CD4-positive, alpha-beta T cell (primary cell): Measurements from ENCODE around the gene NUP188. TPM values are rescaled to one million over a fixed set of nuclear protein-coding genes. Genes with fewer than 3 reads are reported as not detected.
"Not testable (repeated sequence)": the region's sequence is repeated elsewhere in the genome, so short reads cannot be mapped to it uniquely, and the experiment has no call there.

Experiments
- ATAC-seq: fragments of 200-7000 bp; cut with Tn5 transposase; one replicate; pipeline ENCODE4 v1.10.0; 2022; ENCODE audit warnings: mild to moderate bottlenecking; ENCODE audit not compliant: poor library complexity
- CTCF ChIA-PET: fragments of 350-600 bp; sonication (Branson Sonifier 250); formaldehyde crosslinking; loops from one replicate; lab custom pipeline; 2021; ENCODE audit warnings: antibody characterized with exemption, inconsistent platforms; lab: Charles Lee
- POLR2A ChIA-PET: fragments of 350-600 bp; sonication (Branson Sonifier 250); formaldehyde crosslinking; loops from one replicate; lab custom pipeline; 2021; ENCODE audit warnings: antibody characterized with exemption, inconsistent platforms; lab: Charles Lee
- DNase-seq, 14 experiments: peaks; one replicate each; pipeline ENCODE4 v3.0.0-alpha.2; 2013 to 2020; ENCODE audit warnings: mixed read lengths in 2 of 14
- H3K27ac ChIP-seq, 2 donors: one replicate each; pipeline versions ENCODE4 v1.5.1 to v1.7.0; 2013; ENCODE audit warnings: low read length in 2 of 2, low read depth in 1 of 2, mild to moderate bottlenecking in 1 of 2
- H3K27me3 ChIP-seq, 2 experiments: 1 replicate in 1 of 2; 2 replicates in 1 of 2; pipeline versions ENCODE4 v1.6.1 to v1.7.0; 2013; ENCODE audit warnings: low read length in 2 of 2, control low read depth in 1 of 2, mild to moderate bottlenecking in 1 of 2, moderate library complexity in 1 of 2; ENCODE audit not compliant: insufficient read depth in 2 of 2, control insufficient read depth in 1 of 2
- H3K36me3 ChIP-seq: one replicate; pipeline ENCODE4 v1.6.1; 2013; ENCODE audit warnings: low read length, control low read depth; ENCODE audit not compliant: insufficient read depth
- H3K4me1 ChIP-seq: one replicate; pipeline ENCODE4 v1.6.1; 2013; ENCODE audit warnings: low read length, control low read depth; ENCODE audit not compliant: insufficient read depth
- H3K4me3 ChIP-seq: one replicate; pipeline ENCODE4 v1.5.1; 2013; ENCODE audit warnings: mild to moderate bottlenecking, low read length, moderate library complexity
- H3K9me3 ChIP-seq, 2 experiments: 1 replicate in 1 of 2; 2 replicates in 1 of 2; pipeline versions ENCODE4 v1.6.1 to v1.7.0; 2013; ENCODE audit warnings: low read length in 2 of 2, mild to moderate bottlenecking in 2 of 2, control low read depth in 1 of 2, moderate library complexity in 1 of 2; ENCODE audit not compliant: control insufficient read depth in 1 of 2, insufficient read depth in 1 of 2
- H3K27ac Mint-ChIP-seq: one replicate; pipeline ENCODE4 v1.8.0; 2020; ENCODE audit warnings: mixed read lengths
- H3K27me3 Mint-ChIP-seq: one replicate; pipeline ENCODE4 v1.8.0; 2021; ENCODE audit warnings: mixed read lengths
- H3K36me3 Mint-ChIP-seq: one replicate; pipeline ENCODE4 v1.8.0; 2021; ENCODE audit warnings: low read depth, mixed read lengths
- H3K4me1 Mint-ChIP-seq: one replicate; pipeline ENCODE4 v1.8.0; 2021; ENCODE audit warnings: low read depth, mixed read lengths
- H3K4me3 Mint-ChIP-seq: one replicate; pipeline ENCODE4 v1.8.0; 2020; ENCODE audit warnings: mild to moderate bottlenecking, mixed read lengths
- H3K9me3 Mint-ChIP-seq: one replicate; pipeline ENCODE4 v1.8.0; 2020; ENCODE audit warnings: mixed read lengths
- CTCF ChIP-seq: fragments of 200-600 bp; IDR thresholded peaks from one replicate; pipeline ENCODE4 v1.8.0; 2022; ENCODE audit warnings: antibody characterized with exemption, mild to moderate bottlenecking
- intact Hi-C, 2 experiments: fragments of 100-400 bp; cut with DNase I in 1 of 2; cut with micrococcal nuclease in 1 of 2; formaldehyde crosslinking; loops; one replicate each; pipeline versions ENCODE4 v1.15.1 to v1.9.0; 2023 to 2025; cut with DNase I, micrococcal nuclease
- total RNA-seq, 174 experiments: library from RNA in 2 of 174; stranded (reverse) in 2 of 174; gene quantifications; one replicate each; pipeline ENCODE4 v1.2.3 and lab custom pipeline; 2021 to 2026

Gene NUP188
- total RNA-seq, 2 experiments from 2014 or later = 43.0 to 43.9 TPM

DNA sequence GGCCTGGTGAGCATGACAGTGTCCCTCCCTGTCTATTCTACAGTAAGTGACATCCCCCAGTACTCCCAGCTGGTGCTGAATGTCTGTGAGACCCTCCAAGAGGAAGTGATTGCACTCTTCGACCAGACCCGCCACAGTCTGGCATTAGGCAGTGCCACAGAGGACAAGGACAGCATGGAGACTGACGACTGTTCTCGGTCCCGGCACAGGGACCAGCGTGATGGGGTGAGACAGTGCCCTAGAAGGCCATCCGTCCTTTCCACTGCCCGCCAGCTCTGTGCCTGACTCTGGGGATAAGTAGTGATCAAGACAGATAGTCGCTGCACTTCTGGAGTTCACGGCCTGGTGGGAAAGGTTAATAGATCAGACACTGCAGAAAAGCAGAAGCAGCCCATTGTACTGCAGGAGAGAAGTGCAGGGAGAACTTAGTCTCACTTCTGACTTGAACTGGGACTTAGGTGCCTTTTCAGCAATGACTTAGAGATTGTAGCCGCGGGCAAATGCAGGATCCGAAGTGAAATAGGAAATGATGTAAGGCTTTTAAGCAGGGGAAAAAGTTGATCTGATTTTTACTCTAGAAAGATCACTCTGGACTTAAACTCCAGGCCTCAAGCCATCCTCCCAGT, 52.2 kb downstream of the NUP188 start:
- no peak overlapping the region for H3K27ac ChIP-seq
- Mint-ChIP-seq H3K27ac (peak overlapping the region; percentile 64), H3K4me3 (no peak overlapping the region), H3K36me3 (peaks cover 90% of the 10 kb centered on the region), H3K27me3 (no peaks in the 10 kb centered on the region), H3K4me1 (peaks cover 12% of the 10 kb centered on the region), H3K9me3 (no peaks in the 10 kb centered on the region)
- H3K36me3 ChIP-seq = peaks cover 80% of the 10 kb centered on the region
- DNase-seq = no peak
- no peak overlapping the region for H3K4me3 ChIP-seq
- intact Hi-C loops = no loop called here
- no peaks in the 10 kb centered on the region for H3K27me3 ChIP-seq
- ATAC-seq = no peak
- no peaks in the 10 kb centered on the region for H3K9me3 ChIP-seq
- peaks cover 7% of the 10 kb centered on the region for H3K4me1 ChIP-seq
- no peak for TF ChIP-seq CTCF
- CTCF ChIA-PET = no interaction called here
- POLR2A ChIA-PET = no interaction called here

GRCh38 chr9:129001504-129002325, 54.2 kb downstream of the NUP188 start:
- Mint-ChIP-seq H3K4me3 (no peak overlapping the region), H3K9me3 (no peaks in the 10 kb centered on the region), H3K27ac (peak overlapping the region; percentile 24), H3K36me3 (peaks cover 89% of the 10 kb centered on the region), H3K27me3 (no peaks in the 10 kb centered on the region), H3K4me1 (no peaks in the 10 kb centered on the region)
- no peak for DNase-seq
- ChIA-PET POLR2A (no interaction called here), CTCF (no interaction called here)
- intact Hi-C loops = no loop called here
- H3K4me3 ChIP-seq = no peak overlapping the region
- no peaks in the 10 kb centered on the region for H3K9me3 ChIP-seq
- ATAC-seq = no peak
- H3K36me3 ChIP-seq = peaks cover 81% of the 10 kb centered on the region
- H3K4me1 ChIP-seq = peaks cover under 1% of the 10 kb centered on the region
- H3K27me3 ChIP-seq = no peaks in the 10 kb centered on the region
- no peak for TF ChIP-seq CTCF
- no peak overlapping the region for H3K27ac ChIP-seq

GRCh38 chr9:129002992-129003391, 55.5 kb downstream of the NUP188 start:
- no peak overlapping the region for H3K27ac Mint-ChIP-seq
- CTCF ChIA-PET = no interaction called here

GRCh38 chr9:129004173-129004572, 56.7 kb downstream of the NUP188 start:
- CTCF ChIA-PET, H3K4me3 Mint-ChIP-seq, H3K27me3 ChIP-seq, H3K27me3 Mint-ChIP-seq, ATAC-seq, H3K9me3 ChIP-seq, H3K27ac ChIP-seq, H3K9me3 Mint-ChIP-seq, H3K4me1 ChIP-seq, intact Hi-C loops, DNase-seq, H3K27ac Mint-ChIP-seq, H3K4me1 Mint-ChIP-seq, H3K4me3 ChIP-seq: not testable (repeated sequence)
- peaks cover 75% of the 10 kb centered on the region for H3K36me3 Mint-ChIP-seq
- POLR2A ChIA-PET = interaction anchor here (0.6 kb wide), 1 partner anchor 1308 kb away, joined by 3 read pairs; no protein-coding TSS in a partner anchor
- H3K36me3 ChIP-seq = peaks cover 83% of the 10 kb centered on the region

More at GRCh38 chr9:129002992-129003391, 55.5 kb downstream of the NUP188 start:
- POLR2A ChIA-PET = no interaction called here
- no peak for ATAC-seq
- Histone ChIP-seq H3K9me3 (no peaks in the 10 kb centered on the region), H3K36me3 (peaks cover 82% of the 10 kb centered on the region), H3K27me3 (no peaks in the 10 kb centered on the region), H3K4me3 (no peak overlapping the region), H3K27ac (no peak overlapping the region), H3K4me1 (peaks cover 4% of the 10 kb centered on the region)
- Mint-ChIP-seq H3K9me3 (no peaks in the 10 kb centered on the region), H3K4me3 (no peak overlapping the region), H3K27me3 (no peaks in the 10 kb centered on the region), H3K4me1 (no peaks in the 10 kb centered on the region), H3K36me3 (peaks cover 87% of the 10 kb centered on the region)
- intact Hi-C loops = no loop called here
- TF ChIP-seq CTCF = no peak
- DNase-seq = no peak
